Keratinocyte (primary cell): ENCODE results near the gene LMOD1. TPM values are rescaled to one million over a fixed set of nuclear protein-coding genes. Genes with fewer than 3 reads are reported as not detected.
"Not testable (repeated sequence)": the region's sequence is repeated elsewhere in the genome, so short reads cannot be mapped to it uniquely, and the experiment has no call there.

ENCODE experiments used
- DNase-seq: peaks from one replicate; pipeline ENCODE4 v3.0.0-alpha.2; 2011; ENCODE audit warnings: low read depth, missing footprints, low spot score
- FAIRE-seq: peaks from 2 replicates; lab custom pipeline; 2011; peaks lifted over from hg19 to GRCh38; lab: Jason Lieb, UNC
- H2AFZ ChIP-seq: 2 replicates; pipeline ENCODE4 v1.6.0; 2012; ENCODE audit warnings: low read length, control low read depth, inconsistent platforms; ENCODE audit not compliant: control insufficient read depth
- H3K27ac ChIP-seq: 2 replicates; pipeline ENCODE4 v1.5.1; 2011; ENCODE audit warnings: low read length; ENCODE audit not compliant: control insufficient read depth, insufficient read depth
- H3K27me3 ChIP-seq: 3 replicates; pipeline ENCODE4 v1.6.0; 2011; ENCODE audit warnings: low read length; ENCODE audit not compliant: control insufficient read depth, insufficient read depth; ENCODE audit errors: extremely low read depth
- H3K36me3 ChIP-seq, 2 experiments: 2 replicates in 1 of 2; 3 replicates in 1 of 2; pipeline ENCODE4 v1.5.1; 2011; ENCODE audit warnings: low read length in 2 of 2, mild to moderate bottlenecking in 1 of 2; ENCODE audit not compliant: control insufficient read depth in 2 of 2, insufficient read depth in 2 of 2; ENCODE audit errors: extremely low read depth in 1 of 2
- H3K4me1 ChIP-seq: 3 replicates; pipeline ENCODE4 v1.5.1; 2011; ENCODE audit warnings: low read length; ENCODE audit not compliant: control insufficient read depth, insufficient read depth; ENCODE audit errors: extremely low read depth
- H3K4me2 ChIP-seq: 3 replicates; pipeline ENCODE4 v1.6.0; 2011; ENCODE audit warnings: low read depth, low read length; ENCODE audit not compliant: control insufficient read depth, insufficient read depth; ENCODE audit errors: extremely low read depth
- H3K4me3 ChIP-seq, 3 experiments: fragments of 200-600 bp in 1 of 3; sonication (generic) in 1 of 3; 2 replicates in 2 of 3; 3 replicates in 1 of 3; pipeline ENCODE4 v1.5.1; 2011 to 2016; ENCODE audit warnings: low read length in 3 of 3, mild to moderate bottlenecking in 3 of 3, control low read depth in 2 of 3, inconsistent platforms in 1 of 3, low read depth in 1 of 3, mixed read lengths in 1 of 3, mixed run types in 1 of 3, moderate library complexity in 1 of 3; ENCODE audit not compliant: control insufficient read depth in 2 of 3, insufficient read depth in 2 of 3; ENCODE audit errors: extremely low read depth in 1 of 3
- H3K79me2 ChIP-seq: 2 replicates; pipeline ENCODE4 v1.6.0; 2012; ENCODE audit warnings: low read length; ENCODE audit not compliant: control insufficient read depth, insufficient read depth
- H3K9ac ChIP-seq: 3 replicates; pipeline ENCODE4 v1.6.0; 2011; ENCODE audit warnings: low read length; ENCODE audit not compliant: control insufficient read depth, insufficient read depth; ENCODE audit errors: extremely low read depth
- H3K9me1 ChIP-seq: 3 replicates; pipeline ENCODE4 v1.6.0; 2011; ENCODE audit warnings: low read length; ENCODE audit not compliant: control insufficient read depth, insufficient read depth; ENCODE audit errors: extremely low read depth
- H3K9me3 ChIP-seq: 2 replicates; pipeline ENCODE4 v1.5.1; 2012; ENCODE audit warnings: low read depth, low read length; ENCODE audit not compliant: control insufficient read depth
- H4K20me1 ChIP-seq: 3 replicates; pipeline ENCODE4 v1.6.0; 2011; ENCODE audit warnings: low read length; ENCODE audit not compliant: control insufficient read depth, insufficient read depth; ENCODE audit errors: extremely low read depth
- CTCF ChIP-seq, 3 experiments: IDR thresholded peaks in 1 of 3; conservative IDR thresholded peaks in 1 of 3; optimal IDR thresholded peaks in 1 of 3; 2 replicates in 2 of 3; 3 replicates in 1 of 3; pipeline versions ENCODE3 to v1.5.1; 2011; ENCODE audit warnings: low read length in 3 of 3, mild to moderate bottlenecking in 3 of 3, moderate library complexity in 2 of 3, control low read depth in 1 of 3, inconsistent platforms in 1 of 3; ENCODE audit not compliant: insufficient read depth in 2 of 3; ENCODE audit errors: extremely low read depth in 1 of 3
- EZH2 ChIP-seq: IDR thresholded peaks from one replicate; pipeline ENCODE4 v1.6.1; 2012; ENCODE audit warnings: inconsistent platforms, mild to moderate bottlenecking, low read length, moderate library complexity
- dilution Hi-C: fragments of 300-500 bp; cut with MboI; formaldehyde crosslinking; loops from one replicate; pipeline ENCODE4 v1.7.0; 2020; ENCODE audit warnings: low sequenced_read_pairs; ENCODE audit not compliant: extremely low pct_ligation_motif_present
- polyA plus RNA-seq, 5 experiments: library from polyadenylated mRNA; depleted of rRNA in 3 of 5; stranded (reverse) in 3 of 5; stranded (forward) in 1 of 5; unstranded in 1 of 5; fragments of >200 nt; gene quantifications; 1 replicate in 1 of 5; 2 replicates in 3 of 5; 3 replicates in 1 of 5; pipeline versions ENCODE4 v1.2.1 to v1.2.3, GENCODE V29; 2011 to 2012; ENCODE audit warnings: missing spikeins in 2 of 5, low read depth in 1 of 5, low replicate concordance in 1 of 5

Gene LMOD1
- polyA plus RNA-seq, 1 donor (not counting 4 experiments of a cell fraction or from before 2014, with no cell fraction given) = not detected

- FAIRE-seq = no peak
- Histone ChIP-seq H3K4me2 (no peak overlapping the region), H3K27ac (no peak overlapping the region)
Observed at GRCh38 chr1:201903135-201903534, 43.2 kb downstream of the LMOD1 start.

GRCh38 chr1:201902198-201902597, 44.1 kb downstream of the LMOD1 start:
- Histone ChIP-seq H3K4me1 (peaks cover 23% of the 10 kb centered on the region), H3K27me3 (no peaks in the 10 kb centered on the region), H3K27ac (no peak overlapping the region), H3K79me2 (no peaks in the 10 kb centered on the region), H4K20me1 (no peaks in the 10 kb centered on the region), H3K9me1 (no peaks in the 10 kb centered on the region), H3K36me3 (no peaks in the 10 kb centered on the region), H3K9me3 (no peaks in the 10 kb centered on the region), H3K4me3 (no peak overlapping the region), H2AFZ (no peak overlapping the region), H3K4me2 (no peak overlapping the region), H3K9ac (no peak overlapping the region)
- no peak for FAIRE-seq
- no peak for TF ChIP-seq CTCF (optimal IDR thresholded peaks at IDR 0.05 in 1 of 3, IDR thresholded peaks at IDR 0.05 in 1 of 3, conservative IDR thresholded peaks at IDR 0.05 in 1 of 3; ENCODE audit: extremely low read depth in 1 of 3, insufficient read depth in 2 of 3, low read length in 3 of 3)
- no peak for TF ChIP-seq EZH2
- dilution Hi-C loops = no loop called here
- DNase-seq = no peak

More at GRCh38 chr1:201903135-201903534, 43.2 kb downstream of the LMOD1 start:
- no peaks in the 10 kb centered on the region for H3K27me3 ChIP-seq
- TF ChIP-seq EZH2 (no peak), CTCF (optimal IDR thresholded peaks at IDR 0.05 in 1 of 3, IDR thresholded peaks at IDR 0.05 in 1 of 3, conservative IDR thresholded peaks at IDR 0.05 in 1 of 3; ENCODE audit: extremely low read depth in 1 of 3, insufficient read depth in 2 of 3, low read length in 3 of 3) (no peak)
- H3K9ac ChIP-seq = no peak overlapping the region
- no peaks in the 10 kb centered on the region for H3K79me2 ChIP-seq
- H2AFZ ChIP-seq = no peak overlapping the region
- no peaks in the 10 kb centered on the region for H3K36me3 ChIP-seq
- H3K9me1 ChIP-seq = no peaks in the 10 kb centered on the region
- no peaks in the 10 kb centered on the region for H3K9me3 ChIP-seq
- dilution Hi-C loops = no loop called here
- peaks cover 21% of the 10 kb centered on the region for H3K4me1 ChIP-seq
- DNase-seq = no peak
- no peaks in the 10 kb centered on the region for H4K20me1 ChIP-seq
- H3K4me3 ChIP-seq = no peak overlapping the region

- H3K9me1 ChIP-seq, H3K9me3 ChIP-seq, H3K79me2 ChIP-seq, H3K4me3 ChIP-seq, DNase-seq, FAIRE-seq, H4K20me1 ChIP-seq, H3K4me2 ChIP-seq, H3K36me3 ChIP-seq, H3K27me3 ChIP-seq, dilution Hi-C loops, H3K27ac ChIP-seq, H3K9ac ChIP-seq, H2AFZ ChIP-seq: not testable (repeated sequence)
- peaks cover 35% of the 10 kb centered on the region for H3K4me1 ChIP-seq
Observed at GRCh38 chr1:201901036-201901435, 45.3 kb downstream of the LMOD1 start.
